HG03064 (cell line): ENCODE results near the gene ZNF311.
"Not testable (repeated sequence)": the region's sequence is repeated elsewhere in the genome, so short reads cannot be mapped to it uniquely, and the experiment has no call there.

ENCODE experiments used
- ATAC-seq: cut with Tn5 transposase; IDR thresholded peaks from one replicate; pipeline ENCODE4 v1.9.1; 2021; ENCODE audit warnings: low read depth; ENCODE audit not compliant: unreplicated experiment

Gene ZNF311

GRCh38 chr6:28956331-28956730 lies 48.8 kb downstream of the ZNF311 start:
- no peak for ATAC-seq

GRCh38 chr6:28953585-28954258 lies 51.4 kb downstream of the ZNF311 start:
- ATAC-seq = no peak

- no peak for ATAC-seq
Measured at GRCh38 chr6:28953039-28953584, 52.0 kb downstream of the ZNF311 start.

- not testable (repeated sequence) for ATAC-seq
Measured at GRCh38 chr6:28949656-28950195, 55.4 kb downstream of the ZNF311 start.

- ATAC-seq = no peak
Measured at GRCh38 chr6:28948782-28949486, 56.2 kb downstream of the ZNF311 start.

- ATAC-seq = no peak
Measured at GRCh38 chr6:28947831-28948270, 57.3 kb downstream of the ZNF311 start.

GRCh38 chr6:28947067-28947765 lies 57.9 kb downstream of the ZNF311 start:
- no peak for ATAC-seq

GRCh38 chr6:28945349-28945748 lies 59.8 kb downstream of the ZNF311 start:
- no peak for ATAC-seq
